ENCODE measurements around the gene MINK1. TPM values are rescaled to one million over a fixed set of nuclear protein-coding genes. Genes with fewer than 3 reads are reported as not detected.
A peak's percentile ranks its signal among the peaks of the same experiment; 100 is the strongest.

The MINK1 gene
- total RNA-seq, 1 donor from 2014 or later = 120 TPM

DNA sequence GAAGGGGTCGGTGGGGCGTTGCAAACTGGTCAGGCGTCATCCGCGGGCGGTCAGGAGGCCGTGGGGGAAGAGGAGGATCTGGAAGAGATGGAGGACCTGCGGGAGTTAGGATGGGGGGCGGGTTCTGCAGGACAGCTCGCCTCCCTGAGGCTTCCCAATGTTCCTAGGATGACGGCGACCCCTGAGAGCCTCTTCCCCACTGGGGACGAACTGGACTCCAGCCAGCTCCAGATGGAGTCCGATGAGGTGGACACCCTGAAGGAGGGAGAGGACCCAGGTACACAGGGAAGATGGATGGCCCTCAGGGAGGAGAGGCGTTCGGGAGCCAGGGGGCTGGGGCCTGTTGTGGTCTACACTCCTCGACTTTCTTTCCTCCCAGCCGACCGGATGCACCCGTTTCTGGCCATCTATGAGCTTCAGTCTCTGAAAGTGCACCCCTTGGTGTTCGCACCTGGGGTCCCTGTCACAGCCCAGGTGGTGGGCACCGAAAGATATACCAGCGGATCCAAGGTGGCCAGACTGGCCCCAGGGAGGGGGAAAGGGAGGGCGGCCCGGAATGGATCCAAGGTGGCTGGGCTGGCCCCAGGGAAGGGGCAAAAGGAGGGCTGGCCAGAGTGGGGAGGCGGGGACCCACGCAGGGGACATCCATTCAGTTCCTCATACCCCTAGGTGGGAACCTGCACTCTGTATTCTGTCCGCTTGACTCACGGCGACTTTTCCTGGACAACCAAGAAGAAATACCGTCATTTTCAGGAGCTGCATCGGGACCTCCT, 25.3 kb upstream of the MINK1 start:
- Histone ChIP-seq H3K27me3 (no peaks in the 10 kb centered on the region), H3K4me3 (peak overlapping the region; percentile 95 to 96), H3K27ac (peak overlapping the region; percentile 85), H3K36me3 (no peaks in the 10 kb centered on the region), H3K9me3 (no peaks in the 10 kb centered on the region), H3K4me1 (peaks cover 24% of the 10 kb centered on the region)
- TF ChIP-seq POLR2AphosphoS5 (IDR thresholded peaks at IDR 0.05; ENCODE audit: insufficient read depth in 1 of 2, low read depth in 1 of 2) (no peak), CTCF (IDR thresholded peaks at IDR 0.05) (no peak), POLR2A (IDR thresholded peaks at IDR 0.05) (no peak)
- intact Hi-C loops (cut with DNase I) = no loop called here
- DNase-seq (ENCODE audit: extremely low spot score in 2 of 2) = no peak

GRCh38 chr17:4808378-4808767, 24.8 kb upstream of the MINK1 start:
- DNase-seq (ENCODE audit: extremely low spot score in 2 of 2) = no peak
- no peak for TF ChIP-seq POLR2AphosphoS5 (IDR thresholded peaks at IDR 0.05; ENCODE audit: insufficient read depth in 1 of 2, low read depth in 1 of 2)
- no peak for TF ChIP-seq CTCF (IDR thresholded peaks at IDR 0.05)
- TF ChIP-seq POLR2A (IDR thresholded peaks at IDR 0.05) = no peak
- intact Hi-C loops (cut with DNase I) = no loop called here
- Histone ChIP-seq H3K4me1 (peaks cover 24% of the 10 kb centered on the region), H3K36me3 (no peaks in the 10 kb centered on the region), H3K27me3 (no peaks in the 10 kb centered on the region), H3K27ac (peak overlapping the region; percentile 85), H3K4me3 (peak overlapping the region; percentile 95 to 96), H3K9me3 (no peaks in the 10 kb centered on the region)

GRCh38 chr17:4810696-4811290, 22.3 kb upstream of the MINK1 start:
- H3K4me1 ChIP-seq = peaks cover 24% of the 10 kb centered on the region
- TF ChIP-seq POLR2AphosphoS5 (IDR thresholded peaks at IDR 0.05; ENCODE audit: insufficient read depth in 1 of 2, low read depth in 1 of 2) (no peak), CTCF (IDR thresholded peaks at IDR 0.05) (no peak)
- DNase-seq (ENCODE audit: extremely low spot score in 2 of 2) = no peak
- H3K27me3 ChIP-seq = no peaks in the 10 kb centered on the region
- no peak overlapping the region for H3K4me3 ChIP-seq
- no peak overlapping the region for H3K27ac ChIP-seq
- intact Hi-C loops (cut with DNase I) = no loop called here
- H3K9me3 ChIP-seq = no peaks in the 10 kb centered on the region
- peaks cover 0 to 9% of the 10 kb centered on the region in 2 donors for H3K36me3 ChIP-seq

- Histone ChIP-seq H3K9me3 (no peaks in the 10 kb centered on the region), H3K4me1 (peaks cover 17% of the 10 kb centered on the region), H3K4me3 (no peak overlapping the region), H3K27ac (no peak overlapping the region), H3K27me3 (no peaks in the 10 kb centered on the region), H3K36me3 (peaks cover 0 to 11% of the 10 kb centered on the region in 2 donors)
- intact Hi-C loops (cut with DNase I) = no loop called here
- TF ChIP-seq POLR2A (IDR thresholded peaks at IDR 0.05) = no peak
- no peak for TF ChIP-seq POLR2AphosphoS5 (IDR thresholded peaks at IDR 0.05; ENCODE audit: insufficient read depth in 1 of 2, low read depth in 1 of 2)
- TF ChIP-seq CTCF (IDR thresholded peaks at IDR 0.05) = no peak
- no peak for DNase-seq (ENCODE audit: extremely low spot score in 2 of 2)
These were observed 21.7 kb upstream of the MINK1 start for GRCh38 chr17:4811471-4811870.

DNA sequence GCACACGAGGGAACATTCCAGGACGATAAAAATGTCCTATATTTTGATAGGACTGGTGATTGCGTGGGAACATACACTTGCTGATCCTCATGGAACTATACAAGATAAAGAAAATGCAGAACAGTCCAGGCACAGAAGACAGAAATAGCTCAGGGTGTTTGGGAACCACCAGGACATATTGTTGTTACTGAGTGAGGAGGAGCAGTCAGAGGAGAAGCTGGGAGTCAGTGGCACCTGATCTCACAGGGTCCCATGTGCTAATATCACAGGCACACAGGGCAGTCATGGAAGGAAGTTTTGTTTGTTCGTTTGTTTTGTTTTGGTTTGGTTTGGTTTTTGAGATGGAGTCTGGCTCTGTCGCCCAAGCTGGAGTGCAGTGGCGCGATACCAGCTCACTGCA, 20.4 kb upstream of the MINK1 start:
- Histone ChIP-seq H3K27ac (no peak overlapping the region), H3K36me3 (peaks cover 0 to 23% of the 10 kb centered on the region in 2 donors), H3K9me3 (no peaks in the 10 kb centered on the region), H3K4me1 (peaks cover 11% of the 10 kb centered on the region), H3K27me3 (no peaks in the 10 kb centered on the region), H3K4me3 (no peak overlapping the region)
- intact Hi-C loops (cut with DNase I) = no loop called here
- DNase-seq (ENCODE audit: extremely low spot score in 2 of 2) = no peak
- TF ChIP-seq CTCF (IDR thresholded peaks at IDR 0.05) = no peak
- no peak for TF ChIP-seq POLR2A (IDR thresholded peaks at IDR 0.05)
- TF ChIP-seq POLR2AphosphoS5 (IDR thresholded peaks at IDR 0.05; ENCODE audit: insufficient read depth in 1 of 2, low read depth in 1 of 2) = no peak
